NOMO-1 (cell line): Measurements from ENCODE around the gene JARID2.
A peak's percentile ranks its signal among the peaks of the same experiment; 100 is the strongest.

ENCODE experiments used
- DNase-seq, 2 experiments: peaks; one replicate each; lab custom pipeline; 2025; ENCODE audit not compliant: unreplicated experiment in 2 of 2; lab: John Stamatoyannopoulos, UW

JARID2 gene

GRCh38 chr6:15368186-15368585 lies 122.3 kb downstream of the JARID2 start:
- DNase-seq: peak; percentile 79 to 87

DNA sequence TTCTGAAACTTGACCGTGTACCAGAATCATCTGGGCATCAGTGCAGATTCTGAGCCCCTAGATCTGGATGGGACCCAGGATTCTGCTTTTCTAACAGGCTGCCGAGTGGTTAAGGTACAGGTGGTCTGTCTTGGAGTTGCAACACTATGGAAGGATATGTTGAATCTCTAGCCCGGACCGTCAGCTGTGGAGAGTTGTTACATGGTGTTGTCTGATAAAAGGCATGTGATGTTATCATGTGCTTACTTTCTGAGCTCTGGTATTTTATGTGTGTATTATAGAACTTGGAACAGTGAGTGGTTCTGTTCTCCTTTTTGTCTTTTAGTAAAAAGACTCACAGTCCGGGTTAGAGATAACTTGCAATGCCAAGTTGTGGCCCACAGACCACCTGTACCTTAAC lies 123.0 kb downstream of the JARID2 start:
- DNase-seq: no peak

GRCh38 chr6:15369838-15370237 lies 124.0 kb downstream of the JARID2 start:
- DNase-seq: no peak

DNA sequence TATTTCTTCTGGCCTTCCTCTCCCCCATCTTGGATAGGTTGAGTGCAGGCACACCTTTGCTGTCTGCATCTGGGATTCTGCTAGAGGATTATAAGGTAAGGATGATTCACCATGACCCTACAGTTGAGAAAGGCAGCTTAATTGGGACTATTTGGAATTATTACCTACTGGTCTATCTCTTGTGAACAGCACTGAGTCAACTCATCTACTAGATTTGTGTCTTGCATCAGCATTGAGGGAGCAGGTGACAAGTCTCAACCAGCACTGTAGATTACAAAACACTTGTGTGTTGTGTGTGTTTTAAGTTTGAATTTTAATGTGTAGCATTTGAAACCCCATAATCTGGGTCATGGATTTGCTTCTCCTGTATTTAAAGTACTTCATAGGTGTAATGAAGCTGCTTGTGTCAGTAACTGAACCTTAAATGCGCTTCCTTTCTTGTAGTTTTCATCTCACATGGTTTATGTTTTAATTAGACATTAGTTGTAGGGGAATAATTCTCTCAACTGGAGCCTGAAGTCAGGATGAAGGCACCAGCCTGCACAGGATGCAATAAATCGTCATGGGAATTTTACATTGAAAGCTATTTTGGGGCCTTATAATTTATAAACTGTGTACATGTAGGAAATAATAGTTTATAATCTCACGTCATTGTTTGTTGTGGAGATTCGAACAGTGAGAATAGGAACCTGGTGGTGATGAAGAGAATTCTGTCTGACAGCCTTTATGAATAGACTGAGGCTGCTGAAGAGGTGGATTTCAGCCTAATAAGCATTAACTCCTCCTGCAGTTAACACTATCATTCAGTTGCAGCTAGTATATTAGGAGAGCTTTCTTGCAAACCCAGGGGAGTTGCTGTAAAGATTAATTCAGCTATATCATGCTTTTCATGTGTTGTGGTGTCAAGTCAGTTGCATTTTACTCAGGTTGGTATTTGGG lies 125.1 kb downstream of the JARID2 start:
- DNase-seq: no peak

DNA sequence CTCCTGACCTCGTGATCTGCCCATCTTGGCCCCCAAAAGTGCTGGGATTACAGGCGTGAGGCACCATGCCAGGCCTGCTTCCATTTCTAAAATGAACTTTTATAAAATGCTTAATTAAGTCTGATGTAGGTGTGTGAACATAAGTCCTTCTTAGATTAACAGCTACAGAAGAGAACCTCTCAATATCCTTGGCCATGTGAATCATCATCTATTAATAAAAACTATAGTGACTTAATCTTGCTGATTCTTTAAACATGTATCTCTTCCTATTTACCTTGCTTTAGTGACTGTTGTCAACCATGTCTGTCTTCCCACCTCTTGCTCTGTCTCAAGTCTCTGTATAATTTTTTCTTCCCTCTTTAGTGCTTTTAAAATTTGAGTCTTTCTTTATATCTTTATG lies 127.1 kb downstream of the JARID2 start:
- DNase-seq: no peak

- no peak for DNase-seq
Observed at GRCh38 chr6:15374119-15374518, 128.2 kb downstream of the JARID2 start.

GRCh38 chr6:15375018-15375417 lies 129.1 kb downstream of the JARID2 start:
- DNase-seq: no peak

- no peak for DNase-seq
Observed at GRCh38 chr6:15375638-15376290, 129.9 kb downstream of the JARID2 start.

- no peak for DNase-seq
Observed at GRCh38 chr6:15376900-15377487, 131.1 kb downstream of the JARID2 start.

GRCh38 chr6:15378272-15378671 lies 132.4 kb downstream of the JARID2 start:
- no peak for DNase-seq

- DNase-seq: no peak
Observed at GRCh38 chr6:15378866-15379265, 133.0 kb downstream of the JARID2 start.

DNA sequence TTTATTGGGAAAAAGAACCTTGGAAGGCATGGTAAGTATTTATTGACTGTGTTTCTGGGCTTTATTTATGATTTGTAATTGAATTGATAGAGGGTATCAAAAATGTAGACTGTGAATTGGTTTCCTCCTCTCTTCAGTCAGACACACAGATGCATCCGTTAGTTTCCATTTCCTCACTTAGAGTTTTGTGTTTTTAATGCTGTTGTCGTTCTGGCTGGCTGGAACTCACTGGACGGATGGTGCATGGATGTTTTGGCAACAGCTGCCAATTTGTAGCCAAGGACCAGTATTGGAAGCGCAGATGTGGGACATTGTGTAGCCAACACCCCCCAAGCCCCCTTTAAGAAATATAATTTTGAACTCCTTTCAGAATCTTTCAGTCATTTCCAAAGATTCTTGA lies 134.5 kb downstream of the JARID2 start:
- DNase-seq: no peak

DNA sequence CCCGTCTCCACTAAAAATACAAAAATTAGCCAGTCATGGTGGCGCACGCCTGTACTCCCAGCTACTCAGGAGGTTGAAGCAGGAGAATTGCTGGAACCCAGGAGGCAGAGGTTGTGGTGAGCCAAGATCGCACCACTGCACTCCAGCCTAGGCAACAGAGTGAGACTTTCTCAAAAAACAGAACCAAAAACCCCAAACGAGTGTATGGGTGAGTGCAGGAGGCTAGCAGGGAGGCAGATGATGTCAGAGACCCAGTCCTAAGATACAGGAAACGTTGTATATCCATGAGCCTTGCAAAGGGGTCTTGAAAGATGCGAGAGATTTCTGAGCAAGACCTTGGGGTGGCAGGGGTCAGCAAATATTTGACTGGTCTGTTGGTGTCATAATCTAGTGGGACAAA lies 136.2 kb downstream of the JARID2 start:
- no peak for DNase-seq

DNA sequence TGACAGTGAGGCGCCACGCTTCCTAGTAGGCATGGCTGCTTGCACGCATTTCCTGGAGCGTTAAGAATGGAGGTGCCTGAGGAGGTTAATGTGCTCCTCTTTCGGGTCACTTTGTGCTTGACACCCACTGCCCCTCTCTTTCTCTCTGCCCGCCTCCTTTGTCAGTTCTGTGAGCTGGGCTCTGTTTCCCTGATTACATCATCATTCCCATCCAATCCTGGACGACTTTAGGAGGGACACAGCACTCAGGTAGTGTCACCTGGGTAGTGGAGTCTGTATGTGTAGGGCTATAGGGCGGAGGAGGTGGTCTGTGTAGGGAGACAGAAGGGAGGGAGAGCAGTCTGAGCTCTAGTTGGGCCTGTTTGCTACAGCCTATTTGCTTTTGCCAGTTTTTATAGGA lies 136.8 kb downstream of the JARID2 start:
- no peak for DNase-seq

DNA sequence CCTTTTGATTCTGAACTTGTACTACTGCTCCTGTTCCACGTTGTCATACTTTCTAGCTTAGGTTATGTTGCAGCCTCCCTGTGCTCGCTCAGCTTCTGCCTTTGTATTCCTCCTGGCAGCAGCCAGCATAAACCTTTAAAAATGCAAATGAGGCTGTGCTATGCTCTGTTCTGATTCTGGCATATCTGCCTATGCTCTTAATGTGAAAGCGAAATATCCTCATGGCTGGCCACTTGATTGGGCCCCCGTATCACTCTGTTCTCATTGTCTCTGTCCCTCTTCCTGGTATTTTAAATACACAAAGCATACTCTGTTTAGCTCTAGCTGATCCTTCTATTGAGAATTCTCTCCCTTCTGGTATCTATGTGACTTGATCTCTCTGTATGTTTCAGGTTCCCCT lies 139.0 kb downstream of the JARID2 start:
- DNase-seq: no peak

DNA sequence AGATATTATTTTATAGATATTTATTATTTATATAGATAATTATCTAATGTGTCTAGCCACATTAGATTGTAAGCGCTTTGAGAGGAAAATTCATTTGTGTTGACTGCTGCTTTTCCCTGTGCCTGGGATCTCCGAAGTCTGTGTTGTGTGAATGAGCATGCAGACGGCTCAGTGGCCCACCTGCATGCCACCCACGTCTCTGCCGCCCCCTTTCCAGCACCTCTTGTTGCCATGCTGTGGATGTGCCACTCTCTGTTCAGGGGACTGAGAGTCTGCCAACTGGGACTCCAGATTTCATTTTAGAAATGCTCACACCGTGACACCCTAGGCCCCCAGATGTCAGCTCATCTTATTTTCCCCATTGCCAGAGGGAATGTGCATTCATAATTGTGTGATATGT lies 139.7 kb downstream of the JARID2 start:
- DNase-seq: no peak

GRCh38 chr6:15386110-15386755 lies 140.4 kb downstream of the JARID2 start:
- DNase-seq: no peak

GRCh38 chr6:15386756-15387112 lies 140.9 kb downstream of the JARID2 start:
- no peak for DNase-seq

DNA sequence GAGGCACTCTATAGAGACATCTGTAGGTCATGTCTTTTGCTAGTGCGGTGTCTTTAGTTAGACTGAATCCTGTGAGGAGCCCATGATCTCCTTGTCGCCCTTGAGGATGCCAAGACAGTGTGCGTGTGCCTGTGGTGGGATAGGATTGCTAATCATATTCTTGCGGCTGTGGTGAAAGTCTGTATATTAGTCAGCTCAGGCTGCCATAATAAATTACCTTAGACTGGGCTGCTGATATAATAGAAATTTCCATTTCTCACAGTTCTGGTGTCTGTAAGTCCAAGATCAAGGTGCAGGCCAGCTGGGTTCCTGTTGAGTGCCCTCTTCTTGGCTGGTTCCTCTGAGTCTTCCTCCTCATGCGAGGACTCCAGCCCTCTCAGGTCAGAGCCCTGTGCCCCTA lies 141.2 kb downstream of the JARID2 start:
- no peak for DNase-seq

GRCh38 chr6:15389084-15389764 lies 143.4 kb downstream of the JARID2 start:
- DNase-seq: no peak
